Astrocyte (in vitro differentiated cells and primary cell): Measurements from ENCODE around the gene CCDC157. TPM values are rescaled to one million over a fixed set of nuclear protein-coding genes. Genes with fewer than 3 reads are reported as not detected.

Experiments used
- DNase-seq: peaks from one replicate; pipeline ENCODE4 v3.0.0-alpha.2; 2010; ENCODE audit warnings: low read depth
- FAIRE-seq: peaks from 2 replicates; lab custom pipeline; 2011; peaks lifted over from hg19 to GRCh38; lab: Jason Lieb, UNC
- H2AFZ ChIP-seq: 2 replicates; pipeline ENCODE4 v1.6.0; 2012; ENCODE audit warnings: low read depth, low read length, inconsistent platforms
- H3K27ac ChIP-seq: 2 replicates; pipeline ENCODE4 v1.5.1; 2011; ENCODE audit warnings: low read depth, low read length, inconsistent platforms
- H3K27me3 ChIP-seq: 2 replicates; pipeline ENCODE4 v1.6.0; 2011; ENCODE audit warnings: low read length, inconsistent platforms; ENCODE audit not compliant: insufficient read depth
- H3K36me3 ChIP-seq: 2 replicates; pipeline ENCODE4 v1.5.1; 2011; ENCODE audit warnings: low read length, inconsistent platforms; ENCODE audit not compliant: insufficient read depth
- H3K4me1 ChIP-seq: 2 replicates; pipeline ENCODE4 v1.5.1; 2011; ENCODE audit warnings: low read length, inconsistent platforms; ENCODE audit not compliant: insufficient read depth
- H3K4me2 ChIP-seq: 2 replicates; pipeline ENCODE4 v1.6.0; 2012; ENCODE audit warnings: low read length, inconsistent platforms
- H3K4me3 ChIP-seq: 2 replicates; pipeline ENCODE4 v1.5.1; 2011; ENCODE audit warnings: low read depth, mild to moderate bottlenecking, low read length, inconsistent platforms; ENCODE audit not compliant: insufficient read depth
- H3K79me2 ChIP-seq: 2 replicates; pipeline ENCODE4 v1.6.0; 2012; ENCODE audit warnings: mild to moderate bottlenecking, low read length, inconsistent platforms; ENCODE audit not compliant: insufficient read depth
- H3K9ac ChIP-seq: 2 replicates; pipeline ENCODE4 v1.6.0; 2012; ENCODE audit warnings: mild to moderate bottlenecking, low read length, inconsistent platforms
- H3K9me3 ChIP-seq: 2 replicates; pipeline ENCODE4 v1.5.1; 2012; ENCODE audit warnings: low read depth, mild to moderate bottlenecking, low read length, inconsistent platforms; ENCODE audit not compliant: insufficient read depth
- H4K20me1 ChIP-seq: 2 replicates; pipeline ENCODE4 v1.6.0; 2012; ENCODE audit warnings: low read length, inconsistent platforms; ENCODE audit not compliant: insufficient read depth
- H3K27ac Mint-ChIP-seq: one replicate; pipeline ENCODE4 v1.8.0; 2021; ENCODE audit warnings: mild to moderate bottlenecking, mixed read lengths; ENCODE audit not compliant: unreplicated experiment
- H3K27me3 Mint-ChIP-seq: one replicate; pipeline ENCODE4 v1.8.0; 2021; ENCODE audit warnings: low read depth, mixed read lengths; ENCODE audit not compliant: unreplicated experiment
- H3K36me3 Mint-ChIP-seq: one replicate; pipeline ENCODE4 v1.8.0; 2021; ENCODE audit warnings: low read depth, mixed read lengths; ENCODE audit not compliant: unreplicated experiment
- H3K4me1 Mint-ChIP-seq: one replicate; pipeline ENCODE4 v1.8.0; 2021; ENCODE audit warnings: low read depth, mixed read lengths; ENCODE audit not compliant: unreplicated experiment
- H3K4me3 Mint-ChIP-seq: one replicate; pipeline ENCODE4 v1.8.0; 2021; ENCODE audit warnings: mild to moderate bottlenecking, moderate library complexity, mixed read lengths; ENCODE audit not compliant: unreplicated experiment
- H3K9me3 Mint-ChIP-seq: one replicate; pipeline ENCODE4 v1.8.0; 2021; ENCODE audit warnings: mild to moderate bottlenecking, mixed read lengths; ENCODE audit not compliant: unreplicated experiment
- CTCF ChIP-seq: IDR thresholded peaks from 2 replicates; pipeline ENCODE4 v1.5.1; 2011; ENCODE audit warnings: low read depth, mild to moderate bottlenecking, inconsistent platforms, low read length, moderate library complexity; ENCODE audit not compliant: insufficient read depth
- EZH2 ChIP-seq: IDR thresholded peaks from 2 replicates; pipeline ENCODE4 v1.6.1; 2012; ENCODE audit warnings: mild to moderate bottlenecking, low read length, inconsistent platforms; ENCODE audit not compliant: insufficient read depth
- total RNA-seq: library from RNA; stranded (reverse); gene quantifications from 2 replicates; pipeline ENCODE4 v1.2.1, GENCODE V29; 2021

CCDC157 gene
- total RNA-seq, 1 donor from 2014 or later, result 2.9 TPM

GRCh38 chr22:30371981-30372380, 15.2 kb downstream of the CCDC157 start:
- Histone ChIP-seq H3K36me3 (no peaks in the 10 kb centered on the region), H4K20me1 (peaks cover 13% of the 10 kb centered on the region), H3K9ac (no peak overlapping the region), H3K27me3 (no peaks in the 10 kb centered on the region), H3K4me3 (no peak overlapping the region), H3K4me1 (no peaks in the 10 kb centered on the region), H2AFZ (no peak overlapping the region), H3K4me2 (no peak overlapping the region), H3K9me3 (no peaks in the 10 kb centered on the region), H3K79me2 (no peaks in the 10 kb centered on the region), H3K27ac (no peak overlapping the region)
- peaks cover 12% of the 10 kb centered on the region for H3K36me3 Mint-ChIP-seq
- no peak overlapping the region for H3K4me3 Mint-ChIP-seq
- DNase-seq, result no peak
- no peaks in the 10 kb centered on the region for H3K9me3 Mint-ChIP-seq
- TF ChIP-seq CTCF (no peak), EZH2 (no peak)
- no peaks in the 10 kb centered on the region for H3K27me3 Mint-ChIP-seq
- no peaks in the 10 kb centered on the region for H3K4me1 Mint-ChIP-seq
- no peak overlapping the region for H3K27ac Mint-ChIP-seq
- no peak for FAIRE-seq

GRCh38 chr22:30372915-30373314, 16.1 kb downstream of the CCDC157 start:
- H3K36me3 ChIP-seq, result peaks cover 4% of the 10 kb centered on the region
- H3K9me3 Mint-ChIP-seq, result no peaks in the 10 kb centered on the region
- FAIRE-seq (no peak), DNase-seq (no peak)
- no peaks in the 10 kb centered on the region for H3K4me1 Mint-ChIP-seq
- no peaks in the 10 kb centered on the region for H3K4me1 ChIP-seq
- peaks cover 14% of the 10 kb centered on the region for H3K36me3 Mint-ChIP-seq
- H2AFZ ChIP-seq, result no peak overlapping the region
- no peak for TF ChIP-seq CTCF
- no peak for TF ChIP-seq EZH2
- peaks cover 13% of the 10 kb centered on the region for H4K20me1 ChIP-seq
- no peaks in the 10 kb centered on the region for H3K27me3 ChIP-seq
- no peak overlapping the region for H3K9ac ChIP-seq
- no peaks in the 10 kb centered on the region for H3K27me3 Mint-ChIP-seq
- H3K4me2 ChIP-seq, result no peak overlapping the region
- H3K4me3 Mint-ChIP-seq, result no peak overlapping the region
- H3K79me2 ChIP-seq, result no peaks in the 10 kb centered on the region
- H3K27ac Mint-ChIP-seq, result no peak overlapping the region
- H3K4me3 ChIP-seq, result no peak overlapping the region
- H3K27ac ChIP-seq, result no peak overlapping the region
- no peaks in the 10 kb centered on the region for H3K9me3 ChIP-seq

GRCh38 chr22:30373331-30374325, 16.8 kb downstream of the CCDC157 start:
- H3K36me3 Mint-ChIP-seq, result peaks cover 17% of the 10 kb centered on the region
- H3K4me1 Mint-ChIP-seq, result no peaks in the 10 kb centered on the region
- H2AFZ ChIP-seq, result no peak overlapping the region
- peaks cover 15% of the 10 kb centered on the region for H4K20me1 ChIP-seq
- no peak overlapping the region for H3K27ac Mint-ChIP-seq
- H3K9me3 ChIP-seq, result no peaks in the 10 kb centered on the region
- TF ChIP-seq EZH2 (no peak), CTCF (no peak)
- H3K9me3 Mint-ChIP-seq, result no peaks in the 10 kb centered on the region
- H3K4me3 Mint-ChIP-seq, result no peak overlapping the region
- H3K79me2 ChIP-seq, result no peaks in the 10 kb centered on the region
- H3K27me3 Mint-ChIP-seq, result no peaks in the 10 kb centered on the region
- H3K9ac ChIP-seq, result no peak overlapping the region
- peaks cover 4% of the 10 kb centered on the region for H3K36me3 ChIP-seq
- no peak overlapping the region for H3K4me3 ChIP-seq
- H3K27ac ChIP-seq, result no peak overlapping the region
- H3K4me1 ChIP-seq, result no peaks in the 10 kb centered on the region
- FAIRE-seq (no peak), DNase-seq (no peak)
- no peaks in the 10 kb centered on the region for H3K27me3 ChIP-seq
- no peak overlapping the region for H3K4me2 ChIP-seq
